ENCODE results near the gene BCR.
A peak's percentile ranks its signal among the peaks of the same experiment; 100 is the strongest.

BCR gene

DNA sequence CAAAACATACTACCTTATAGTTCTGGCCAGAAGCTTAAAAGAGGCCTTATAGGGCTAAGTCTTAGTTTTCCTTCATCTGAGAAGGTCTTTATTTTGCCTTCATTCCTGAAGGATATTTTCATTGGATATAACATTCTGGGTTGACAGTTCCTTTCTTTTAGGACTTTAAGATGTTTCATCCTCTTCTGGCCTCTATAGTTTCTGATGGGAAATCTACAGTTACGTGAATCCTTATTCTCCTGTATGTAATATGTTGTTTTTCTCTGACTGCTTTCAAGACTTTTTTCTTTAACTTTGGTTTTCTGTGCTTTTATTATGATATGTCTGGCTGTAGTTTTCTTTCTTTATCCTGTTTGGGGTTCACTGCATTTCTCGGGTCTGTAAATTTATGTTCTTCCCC lies 48.2 kb downstream of the BCR start:
- no peak for TF ChIP-seq CTCF (IDR thresholded peaks at IDR 0.05; ENCODE audit: control insufficient read depth, insufficient read depth, low read depth, low read length, missing control alignments)
- no peak for DNase-seq (ENCODE audit: low read depth)
- H3K4me3 ChIP-seq (ENCODE audit: control insufficient read depth, low read depth, low read length) = no peak overlapping the region

DNA sequence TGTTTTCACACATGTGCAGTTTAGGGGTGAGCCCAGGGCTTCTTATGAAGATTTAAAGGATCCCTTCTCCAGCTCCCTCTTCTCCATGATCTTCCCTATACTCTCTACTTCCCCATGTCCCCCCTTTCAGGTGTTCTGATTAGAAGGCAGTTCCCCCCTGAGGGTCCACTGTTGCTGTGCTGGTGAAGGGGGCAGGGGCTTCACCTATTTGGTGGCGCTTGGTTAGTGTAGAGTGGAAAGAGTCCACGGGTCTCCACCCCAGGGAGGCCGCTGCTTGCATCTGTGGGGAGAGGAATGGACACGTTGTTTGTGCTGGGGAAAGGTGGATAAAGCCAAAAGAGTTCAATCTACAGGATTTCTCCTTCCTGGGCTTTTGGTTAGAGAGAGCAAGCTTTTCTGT lies 49.3 kb downstream of the BCR start:
- no peak for TF ChIP-seq CTCF (IDR thresholded peaks at IDR 0.05; ENCODE audit: control insufficient read depth, insufficient read depth, low read depth, low read length, missing control alignments)
- DNase-seq (ENCODE audit: low read depth) = no peak
- H3K4me3 ChIP-seq (ENCODE audit: control insufficient read depth, low read depth, low read length) = no peak overlapping the region

GRCh38 chr22:23230348-23231068 lies 50.2 kb downstream of the BCR start:
- H3K4me3 ChIP-seq (ENCODE audit: control insufficient read depth, low read depth, low read length) = no peak overlapping the region
- no peak for TF ChIP-seq CTCF (IDR thresholded peaks at IDR 0.05; ENCODE audit: control insufficient read depth, insufficient read depth, low read depth, low read length, missing control alignments)
- DNase-seq (ENCODE audit: low read depth) = no peak

GRCh38 chr22:23231471-23232093 lies 51.3 kb downstream of the BCR start:
- TF ChIP-seq CTCF (IDR thresholded peaks at IDR 0.05; ENCODE audit: control insufficient read depth, insufficient read depth, low read depth, low read length, missing control alignments) = no peak
- no peak for DNase-seq (ENCODE audit: low read depth)
- no peak overlapping the region for H3K4me3 ChIP-seq (ENCODE audit: control insufficient read depth, low read depth, low read length)

GRCh38 chr22:23232094-23232905 lies 52.0 kb downstream of the BCR start:
- peak; percentile 5 for TF ChIP-seq CTCF (IDR thresholded peaks at IDR 0.05; ENCODE audit: control insufficient read depth, insufficient read depth, low read depth, low read length, missing control alignments)
- H3K4me3 ChIP-seq (ENCODE audit: control insufficient read depth, low read depth, low read length) = no peak overlapping the region
- DNase-seq (ENCODE audit: low read depth) = no peak

DNA sequence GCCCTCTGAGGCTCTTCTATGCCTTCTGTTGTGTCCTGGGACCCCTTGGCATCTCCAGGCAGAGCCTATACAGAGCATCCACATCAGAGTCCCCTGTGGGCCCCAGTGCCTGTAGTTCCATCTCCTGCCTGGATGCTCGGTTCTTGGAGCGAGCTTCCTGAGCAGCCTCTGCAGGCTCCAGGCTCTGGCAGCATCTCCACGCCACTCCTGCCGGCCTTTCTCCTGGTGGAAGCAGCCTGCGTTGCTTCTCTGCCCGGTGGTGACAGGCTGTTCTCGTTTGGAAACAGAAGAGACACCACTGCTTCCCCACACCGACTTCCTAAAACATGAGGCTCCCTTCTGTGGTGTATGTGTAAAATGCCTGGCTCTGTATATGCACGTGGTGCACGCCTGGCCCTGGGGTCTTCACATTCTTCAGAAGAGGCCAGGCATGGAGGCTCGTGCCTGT lies 52.8 kb downstream of the BCR start:
- no peak for DNase-seq (ENCODE audit: low read depth)
- TF ChIP-seq CTCF (IDR thresholded peaks at IDR 0.05; ENCODE audit: control insufficient read depth, insufficient read depth, low read depth, low read length, missing control alignments) = no peak
- H3K4me3 ChIP-seq (ENCODE audit: control insufficient read depth, low read depth, low read length) = no peak overlapping the region

All from AG09309 (cell line).